ENCODE results near the gene SLC2A9. TPM values are rescaled to one million over a fixed set of nuclear protein-coding genes. Genes with fewer than 3 reads are reported as not detected.
A peak's percentile ranks its signal among the peaks of the same experiment; 100 is the strongest.

The SLC2A9 gene
- total and polyA plus RNA-seq, 2 of the 13 experiments (the other 11 are each of a cell fraction or from before 2014, with no cell fraction given), result 36.2 to 42.3 TPM

GRCh38 chr4:10006231-10006600, 15.1 kb downstream of the SLC2A9 start (continued):
- no peak; a peak in 1 of 4 replicates for TF ChIP-seq ATF4 (CRISPR knock-in tag; IDR thresholded peaks at IDR 0.05)
- 0 out of 2 replicates have a peak, but pooled peaks have one; percentile 31 for TF ChIP-seq MBD4 (IDR thresholded peaks at IDR 0.05; ENCODE audit: borderline replicate concordance, low read length)
- TF ChIP-seq NPAS2 (CRISPR knock-in tag; IDR thresholded peaks at IDR 0.05; ENCODE audit: borderline replicate concordance), result no peak
- no peak for TF ChIP-seq GMEB1 (CRISPR knock-in tag; IDR thresholded peaks at IDR 0.05; ENCODE audit: borderline replicate concordance)
- TF ChIP-seq NFYB (CRISPR knock-in tag; IDR thresholded peaks at IDR 0.05), result no peak
- TF ChIP-seq GLMP (CRISPR knock-in tag; IDR thresholded peaks at IDR 0.05; ENCODE audit: borderline replicate concordance), result no peak
- TF ChIP-seq USF2 (IDR thresholded peaks at IDR 0.05; ENCODE audit: low read depth, low read length), result no peak
- no peak for TF ChIP-seq USF2 (CRISPR knock-in tag; IDR thresholded peaks at IDR 0.05; ENCODE audit: borderline replicate concordance)
- no peak for TF ChIP-seq ZNF766 (CRISPR knock-in tag; IDR thresholded peaks at IDR 0.05; ENCODE audit: borderline replicate concordance)
- TF ChIP-seq ZNF256 (CRISPR knock-in tag; conservative IDR thresholded peaks at IDR 0.05), result no peak

Measured in HepG2 (cell line).